Left hindlimb (tissue), 1 donor: ENCODE data around the gene CFAP157.

Experiments used
- DNase-seq: peaks from one replicate; pipeline ENCODE4 v3.0.0-alpha.2; 2018

The CFAP157 gene

GRCh38 chr9:127716412-127716811, 9.6 kb downstream of the CFAP157 start:
- no peak for DNase-seq

DNA sequence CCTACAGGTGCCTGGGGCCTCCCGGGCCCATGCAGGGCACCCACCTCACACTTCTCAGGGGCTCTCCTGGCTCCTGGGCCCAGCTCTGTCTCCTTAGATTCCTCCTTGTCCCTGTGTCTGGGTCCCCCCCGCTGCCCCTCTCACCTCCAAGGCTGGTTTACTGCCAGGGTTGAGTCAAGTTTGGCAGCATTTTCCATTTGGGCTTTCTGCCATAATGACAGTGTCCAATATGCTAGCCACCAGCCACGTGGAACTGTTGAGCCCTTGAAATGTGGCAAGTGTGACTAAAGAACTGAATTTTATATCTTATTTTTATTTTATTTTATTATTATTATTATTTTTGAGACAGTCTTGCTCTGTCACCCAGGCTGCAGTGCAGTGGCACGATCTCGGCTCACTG, 11.0 kb downstream of the CFAP157 start:
- no peak for DNase-seq

GRCh38 chr9:127720031-127720864, 13.5 kb downstream of the CFAP157 start:
- DNase-seq, result no peak

GRCh38 chr9:127720865-127721227, 14.1 kb downstream of the CFAP157 start:
- DNase-seq, result no peak

- DNase-seq, result no peak
These were observed 14.6 kb downstream of the CFAP157 start for GRCh38 chr9:127721391-127721821.

DNA sequence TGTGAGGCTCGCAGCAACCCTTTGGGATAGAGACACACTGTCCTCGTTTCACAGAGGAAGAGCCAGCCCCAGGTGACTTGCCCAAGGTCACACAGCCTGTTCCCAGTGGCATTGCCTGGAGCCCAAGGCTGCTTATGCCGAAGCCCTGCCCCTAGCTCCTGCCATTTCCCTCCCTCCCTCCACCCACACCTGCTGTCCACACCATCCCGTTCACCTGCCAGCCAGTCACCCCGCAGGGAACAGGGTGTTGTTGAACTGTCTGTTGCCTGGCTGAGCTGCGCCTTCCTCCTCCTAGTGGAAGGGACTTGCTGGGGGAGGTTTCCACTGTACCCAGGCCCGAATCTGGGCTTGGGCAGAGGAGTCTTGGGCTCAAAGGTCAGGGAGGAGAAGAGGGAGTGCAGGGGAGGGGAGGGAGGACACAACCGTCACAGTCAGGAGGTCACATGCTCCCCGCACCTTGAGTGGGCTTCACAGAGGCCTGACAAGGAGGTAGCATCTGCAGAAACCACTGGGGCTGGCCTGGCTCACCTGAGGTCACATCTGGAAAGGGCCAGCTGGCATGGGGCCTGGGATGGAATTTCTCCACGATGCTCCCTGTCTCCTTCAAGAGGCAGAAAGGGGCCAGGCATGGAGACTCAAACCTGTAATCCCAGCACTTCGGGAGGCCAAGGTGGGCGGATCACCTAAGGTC, 15.4 kb downstream of the CFAP157 start:
- no peak for DNase-seq

GRCh38 chr9:127723013-127723412, 16.2 kb downstream of the CFAP157 start:
- no peak for DNase-seq

- no peak for DNase-seq
These were observed 16.7 kb downstream of the CFAP157 start for GRCh38 chr9:127723444-127723843.

GRCh38 chr9:127724012-127724411, 17.2 kb downstream of the CFAP157 start:
- DNase-seq, result no peak

DNA sequence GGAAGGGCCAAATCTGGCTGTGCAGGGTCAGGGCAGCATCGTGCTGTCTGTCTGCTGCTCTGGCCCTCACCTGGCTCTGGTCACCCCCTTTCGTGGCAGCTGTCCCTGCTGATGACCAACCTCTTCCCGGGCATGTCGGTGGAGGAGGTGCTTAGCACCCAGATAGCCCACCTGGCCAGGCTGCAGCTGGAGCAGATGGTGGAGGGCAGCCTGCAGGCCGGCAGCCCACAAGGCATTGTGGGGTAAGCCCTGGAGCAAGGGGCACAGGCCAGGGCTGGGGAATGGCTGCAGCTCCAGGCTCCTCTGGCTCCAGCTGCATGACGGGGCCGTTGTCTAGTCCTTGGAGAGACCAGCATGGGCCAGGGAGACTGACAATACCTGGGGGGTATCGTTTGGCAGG, 20.1 kb downstream of the CFAP157 start:
- DNase-seq, result no peak

- DNase-seq, result no peak
These were observed 22.0 kb downstream of the CFAP157 start for GRCh38 chr9:127728808-127729207.

- DNase-seq, result no peak
These were observed 22.9 kb downstream of the CFAP157 start for GRCh38 chr9:127729522-127730256.

- DNase-seq, result no peak
These were observed 23.5 kb downstream of the CFAP157 start for GRCh38 chr9:127730262-127730661.

GRCh38 chr9:127730799-127731410, 24.1 kb downstream of the CFAP157 start:
- DNase-seq, result no peak

- no peak for DNase-seq
These were observed 25.1 kb downstream of the CFAP157 start for GRCh38 chr9:127731938-127732337.

DNA sequence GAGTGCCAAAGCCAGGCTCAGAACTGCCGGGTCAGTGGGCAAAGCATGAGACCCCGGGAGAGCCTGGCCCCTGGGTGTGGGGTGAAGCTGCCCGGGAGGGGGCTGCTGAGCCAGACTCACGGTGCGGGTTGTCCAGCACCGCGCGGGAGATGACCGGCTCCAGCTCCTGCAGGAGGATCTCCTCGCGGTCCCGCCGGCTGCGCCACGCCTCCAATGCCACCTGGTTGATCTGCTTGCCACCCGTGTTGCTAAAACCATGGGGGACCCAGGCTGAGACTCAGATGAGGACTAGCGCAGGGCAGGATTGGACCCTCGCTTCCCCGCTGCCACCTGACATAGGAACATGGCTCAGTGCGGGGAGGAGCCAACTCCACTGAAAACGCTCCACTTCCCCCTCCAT, 25.7 kb downstream of the CFAP157 start:
- no peak for DNase-seq

DNA sequence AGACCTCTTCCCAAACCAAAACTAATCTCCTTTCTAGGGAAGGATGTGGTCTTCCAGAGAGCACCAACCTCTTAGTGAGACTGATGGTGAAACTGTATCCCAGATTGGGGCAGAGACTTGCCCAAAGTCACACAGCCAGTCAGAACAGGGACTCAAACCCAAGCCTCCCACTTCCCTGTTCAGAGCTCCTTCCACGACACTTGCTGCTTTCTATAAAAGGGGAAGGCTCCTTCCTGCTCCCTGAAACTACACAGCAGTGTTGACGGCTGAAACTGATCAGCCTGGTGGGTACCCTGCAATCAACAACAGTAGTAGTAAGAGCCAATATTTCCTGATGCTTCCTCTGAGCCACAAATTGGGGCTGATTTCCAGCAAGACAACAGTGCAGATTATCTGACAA, 26.8 kb downstream of the CFAP157 start:
- DNase-seq, result no peak

- no peak for DNase-seq
These were observed 27.5 kb downstream of the CFAP157 start for GRCh38 chr9:127734247-127734746.

GRCh38 chr9:127734747-127735529, 28.1 kb downstream of the CFAP157 start, which contains the start of gene TOR2A:
TSS of gene TOR2A (minus strand) at chr9:127735294. CDS start at chr9:127735270, 24 bp downstream.
- peak; percentile 99 for DNase-seq

DNA sequence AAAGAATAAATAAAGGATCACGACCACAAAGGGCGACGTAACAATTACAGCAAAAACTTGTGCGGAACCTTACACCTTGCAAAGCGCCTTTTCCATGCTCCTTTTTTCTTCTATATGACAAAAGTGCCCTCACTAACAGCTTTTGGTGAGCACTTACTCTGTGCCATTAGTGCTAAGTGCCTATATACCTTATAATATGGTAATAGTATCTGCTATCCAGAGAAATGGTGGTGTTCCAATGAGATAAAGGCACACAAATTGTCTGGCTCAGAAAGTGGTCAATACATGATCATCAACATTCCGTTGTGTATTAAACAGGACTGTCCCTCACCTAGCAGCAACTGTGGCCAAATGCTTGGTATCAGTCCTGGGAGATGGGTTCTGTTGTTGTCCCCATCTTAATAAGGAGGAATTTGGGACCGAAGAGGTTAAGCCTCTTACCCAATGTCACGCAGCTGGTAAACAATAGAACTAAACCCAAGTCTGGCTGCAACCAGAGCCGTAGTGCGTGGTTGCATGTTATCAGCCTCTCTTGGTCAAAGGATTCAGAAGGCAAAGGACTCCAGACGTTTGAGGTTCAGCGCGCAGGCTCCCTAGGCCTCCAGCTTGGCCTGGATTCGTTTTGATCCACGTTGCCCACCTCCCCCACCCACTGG, 28.9 kb downstream of the CFAP157 start:
- DNase-seq, result no peak

- DNase-seq, result no peak
These were observed 31.9 kb downstream of the CFAP157 start for GRCh38 chr9:127738666-127739065.
